Activated CD4-positive, alpha-beta T cell treated with anti-CD3 and anti-CD28 coated beads for 1 hour (primary cell): ENCODE data around the gene PLA2G4A.

Experiments
- DNase-seq: peaks from one replicate; pipeline ENCODE4 v3.0.0-alpha.2; 2020

PLA2G4A gene

GRCh38 chr1:186828611-186829454 is at the start of gene PLA2G4A:
PLA2G4A (plus strand) TSS chr1:186828949; CDS start chr1:186854355, 25,406 bp downstream.
- no peak for DNase-seq

GRCh38 chr1:186780076-186780475 is 48.7 kb upstream of the PLA2G4A start:
- DNase-seq: no peak

GRCh38 chr1:186781730-186782129 is 47.0 kb upstream of the PLA2G4A start:
- no peak for DNase-seq

- no peak for DNase-seq
Observed at GRCh38 chr1:186782791-186783190, 46.0 kb upstream of the PLA2G4A start.

- no peak for DNase-seq
Observed at GRCh38 chr1:186783193-186783592, 45.6 kb upstream of the PLA2G4A start.

- no peak for DNase-seq
Observed at GRCh38 chr1:186785503-186785902, 43.2 kb upstream of the PLA2G4A start.

GRCh38 chr1:186790101-186790500 is 38.6 kb upstream of the PLA2G4A start:
- DNase-seq: no peak

- DNase-seq: no peak
Observed at GRCh38 chr1:186792870-186793581, 35.7 kb upstream of the PLA2G4A start.

GRCh38 chr1:186793582-186793927 is 35.2 kb upstream of the PLA2G4A start:
- no peak for DNase-seq

GRCh38 chr1:186798960-186799688 is 29.6 kb upstream of the PLA2G4A start:
- no peak for DNase-seq

- no peak for DNase-seq
Observed at GRCh38 chr1:186799689-186800054, 29.1 kb upstream of the PLA2G4A start.

GRCh38 chr1:186802388-186802787 is 26.4 kb upstream of the PLA2G4A start:
- DNase-seq: no peak

- no peak for DNase-seq
Observed at GRCh38 chr1:186804679-186805078, 24.1 kb upstream of the PLA2G4A start.

GRCh38 chr1:186806477-186806876 is 22.3 kb upstream of the PLA2G4A start:
- no peak for DNase-seq

GRCh38 chr1:186807163-186807562 is 21.6 kb upstream of the PLA2G4A start:
- no peak for DNase-seq

GRCh38 chr1:186811892-186812291 is 16.9 kb upstream of the PLA2G4A start:
- DNase-seq: no peak

- no peak for DNase-seq
Observed at GRCh38 chr1:186812570-186812969, 16.2 kb upstream of the PLA2G4A start.

- DNase-seq: no peak
Observed at GRCh38 chr1:186813420-186813819, 15.3 kb upstream of the PLA2G4A start.

- no peak for DNase-seq
Observed at GRCh38 chr1:186819126-186819525, 9.6 kb upstream of the PLA2G4A start.

- no peak for DNase-seq
Observed at GRCh38 chr1:186819563-186819962, 9.2 kb upstream of the PLA2G4A start.

- DNase-seq: no peak
Observed at GRCh38 chr1:186829686-186830587, 1.2 kb downstream of the PLA2G4A start.

GRCh38 chr1:186831168-186831567 is 2.4 kb downstream of the PLA2G4A start:
- DNase-seq: no peak
